A673 (cell line): ENCODE measurements around the gene BCAT1.

Experiments
- CTCF ChIP-seq: fragments of 300-800, 200-600 bp; sonication (generic); conservative IDR thresholded peaks from 2 replicates; pipeline ENCODE4 v1.5.1; 2017; ENCODE audit warnings: low read depth, mild to moderate bottlenecking, antibody characterized with exemption, low read length, moderate library complexity, mixed read lengths
- EZH2 ChIP-seq: fragments of 200-600 bp; sonication (generic); IDR thresholded peaks from 2 replicates; pipeline ENCODE4 v1.6.1; 2017; ENCODE audit warnings: borderline replicate concordance, low read depth, mild to moderate bottlenecking, mixed read lengths, antibody characterized with exemption, low read length; ENCODE audit not compliant: poor library complexity, severe bottlenecking

- no peak for TF ChIP-seq CTCF
- TF ChIP-seq EZH2: no peak
Observed at GRCh38 chr12:24770334-24770733, 178.6 kb downstream of the BCAT1 start.
